ENCODE data around the gene DGKD.

DNA sequence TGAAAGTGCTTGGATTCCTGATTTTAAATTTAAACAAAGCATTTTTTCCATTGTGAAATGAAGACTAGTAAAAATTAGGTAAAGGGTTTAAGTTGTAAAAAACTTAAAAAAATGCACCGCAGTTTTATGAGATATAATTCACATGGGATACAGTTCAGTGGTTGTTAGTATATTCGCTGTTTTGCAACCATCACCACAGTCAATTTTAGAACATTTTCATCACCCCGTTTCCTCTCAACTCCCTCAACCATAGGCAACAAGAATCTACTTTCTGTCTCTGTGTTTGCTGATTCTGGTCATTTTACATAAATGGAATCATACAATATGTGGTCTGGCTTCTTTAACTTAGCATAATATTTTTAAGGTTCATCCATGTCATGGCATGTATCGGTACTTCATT, 4.0 kb downstream of the DGKD start:
- TF ChIP-seq, protein P1, sequence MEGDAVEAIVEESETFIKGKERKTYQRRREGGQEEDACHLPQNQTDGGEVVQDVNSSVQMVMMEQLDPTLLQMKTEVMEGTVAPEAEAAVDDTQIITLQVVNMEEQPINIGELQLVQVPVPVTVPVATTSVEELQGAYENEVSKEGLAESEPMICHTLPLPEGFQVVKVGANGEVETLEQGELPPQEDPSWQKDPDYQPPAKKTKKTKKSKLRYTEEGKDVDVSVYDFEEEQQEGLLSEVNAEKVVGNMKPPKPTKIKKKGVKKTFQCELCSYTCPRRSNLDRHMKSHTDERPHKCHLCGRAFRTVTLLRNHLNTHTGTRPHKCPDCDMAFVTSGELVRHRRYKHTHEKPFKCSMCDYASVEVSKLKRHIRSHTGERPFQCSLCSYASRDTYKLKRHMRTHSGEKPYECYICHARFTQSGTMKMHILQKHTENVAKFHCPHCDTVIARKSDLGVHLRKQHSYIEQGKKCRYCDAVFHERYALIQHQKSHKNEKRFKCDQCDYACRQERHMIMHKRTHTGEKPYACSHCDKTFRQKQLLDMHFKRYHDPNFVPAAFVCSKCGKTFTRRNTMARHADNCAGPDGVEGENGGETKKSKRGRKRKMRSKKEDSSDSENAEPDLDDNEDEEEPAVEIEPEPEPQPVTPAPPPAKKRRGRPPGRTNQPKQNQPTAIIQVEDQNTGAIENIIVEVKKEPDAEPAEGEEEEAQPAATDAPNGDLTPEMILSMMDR (IDR thresholded peaks at IDR 0.05; ENCODE audit: insufficient read depth, low read length) = no peak
- no peak for TF ChIP-seq POLR2AphosphoS5 (IDR thresholded peaks at IDR 0.05; ENCODE audit: low read depth)
